Measurements from ENCODE around the gene ASAP2.

- TF ChIP-seq ATF4 (CRISPR knock-in tag; IDR thresholded peaks at IDR 0.05) (no peak), CTCF (IDR thresholded peaks at IDR 0.05 in 2 of 3, conservative IDR thresholded peaks at IDR 0.05 in 1 of 3; ENCODE audit: insufficient read depth in 2 of 3, low read depth in 1 of 3, low read length in 3 of 3) (no peak), EP300 (IDR thresholded peaks at IDR 0.05; ENCODE audit: low read length) (no peak), KDM4B (IDR thresholded peaks at IDR 0.05; ENCODE audit: borderline replicate concordance in 2 of 2, low read depth in 1 of 2) (no peak), KDM5B (IDR thresholded peaks at IDR 0.05; ENCODE audit: insufficient replicate concordance, low read depth, low read length) (no peak), POLR2AphosphoS5 (IDR thresholded peaks at IDR 0.05; ENCODE audit: control insufficient read depth, insufficient read depth, low read depth, low read length) (no peak), SRSF1 (IDR thresholded peaks at IDR 0.05; ENCODE audit: low read depth, low read length) (no peak), CREB1 (IDR thresholded peaks at IDR 0.05) (no peak), CREB1 (CRISPR knock-in tag; IDR thresholded peaks at IDR 0.05) (no peak), CC2D1A (IDR thresholded peaks at IDR 0.05) (no peak), SP2 (IDR thresholded peaks at IDR 0.05; ENCODE audit: extremely low read depth, low read depth, low read length, poor library complexity, severe bottlenecking) (no peak), SIRT6 (IDR thresholded peaks at IDR 0.05; ENCODE audit: low read depth, low read length) (no peak), ARID3B (CRISPR knock-in tag; IDR thresholded peaks at IDR 0.05; ENCODE audit: borderline replicate concordance) (no peak), TAF1 (IDR thresholded peaks at IDR 0.05; ENCODE audit: control insufficient read depth, extremely low read depth, insufficient read depth, low read length, severe bottlenecking) (no peak)
- TF ChIP-seq, protein P1, sequence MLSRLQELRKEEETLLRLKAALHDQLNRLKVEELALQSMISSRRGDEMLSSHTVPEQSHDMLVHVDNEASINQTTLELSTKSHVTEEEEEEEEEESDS (CRISPR knock-in tag; IDR thresholded peaks at IDR 0.05): no peak
These were observed 136.0 kb downstream of the ASAP2 start for GRCh38 chr2:9342659-9343058.
